ENCODE results near the gene CDC16. TPM values are rescaled to one million over a fixed set of nuclear protein-coding genes. Genes with fewer than 3 reads are reported as not detected.

Gene CDC16
- total RNA-seq, 1 experiment from 2014 or later = 61.0 TPM

GRCh38 chr13:114303700-114304327 is 69.1 kb downstream of the CDC16 start:
- H3K9me3 ChIP-seq (ENCODE audit: control insufficient read depth in 1 of 2, insufficient read depth in 1 of 2, low read depth in 1 of 2, low read length in 2 of 2) = no peaks in the 10 kb centered on the region
- H3K4me2 ChIP-seq (ENCODE audit: low read length) = no peak overlapping the region
- intact Hi-C loops (cut with micrococcal nuclease) = no loop called here
- H3K79me2 ChIP-seq (ENCODE audit: insufficient read depth, low read length) = no peaks in the 10 kb centered on the region
- no peaks in the 10 kb centered on the region for H4K20me1 ChIP-seq (ENCODE audit: insufficient read depth)
- H3K4me1 ChIP-seq (ENCODE audit: control insufficient read depth in 1 of 2, insufficient read depth in 2 of 2, low read length in 2 of 2) = no peaks in the 10 kb centered on the region
- DNase-seq (ENCODE audit: low read depth, low spot score) = no peak
- no peak overlapping the region for H2AFZ ChIP-seq (ENCODE audit: low read depth, low read length, poor library complexity, severe bottlenecking)
- H3K27me3 ChIP-seq (ENCODE audit: insufficient read depth, low read length) = no peaks in the 10 kb centered on the region
- no TSS peak for BruUV-seq (replicated peaks)
- no peak overlapping the region for H3K9ac ChIP-seq (ENCODE audit: low read length)
- no peak overlapping the region for H3K27ac ChIP-seq (ENCODE audit: low read depth, low read length)
- peaks cover 5 to 8% of the 10 kb centered on the region in 2 experiments; a peak in 1 of 4 replicates for H3K36me3 ChIP-seq (ENCODE audit: control insufficient read depth in 1 of 2, insufficient read depth in 2 of 2, low read length in 2 of 2)
- H3K4me3 ChIP-seq (replicated peaks in 1 of 2; ENCODE audit: low read depth in 1 of 2, low read length in 2 of 2) = no peak overlapping the region
- POLR2A ChIA-PET = no interaction called here
- CTCF ChIA-PET = no interaction called here
- no peaks in the 10 kb centered on the region for H3K9me2 ChIP-seq (ENCODE audit: insufficient read depth)
- TF ChIP-seq, protein P1, sequence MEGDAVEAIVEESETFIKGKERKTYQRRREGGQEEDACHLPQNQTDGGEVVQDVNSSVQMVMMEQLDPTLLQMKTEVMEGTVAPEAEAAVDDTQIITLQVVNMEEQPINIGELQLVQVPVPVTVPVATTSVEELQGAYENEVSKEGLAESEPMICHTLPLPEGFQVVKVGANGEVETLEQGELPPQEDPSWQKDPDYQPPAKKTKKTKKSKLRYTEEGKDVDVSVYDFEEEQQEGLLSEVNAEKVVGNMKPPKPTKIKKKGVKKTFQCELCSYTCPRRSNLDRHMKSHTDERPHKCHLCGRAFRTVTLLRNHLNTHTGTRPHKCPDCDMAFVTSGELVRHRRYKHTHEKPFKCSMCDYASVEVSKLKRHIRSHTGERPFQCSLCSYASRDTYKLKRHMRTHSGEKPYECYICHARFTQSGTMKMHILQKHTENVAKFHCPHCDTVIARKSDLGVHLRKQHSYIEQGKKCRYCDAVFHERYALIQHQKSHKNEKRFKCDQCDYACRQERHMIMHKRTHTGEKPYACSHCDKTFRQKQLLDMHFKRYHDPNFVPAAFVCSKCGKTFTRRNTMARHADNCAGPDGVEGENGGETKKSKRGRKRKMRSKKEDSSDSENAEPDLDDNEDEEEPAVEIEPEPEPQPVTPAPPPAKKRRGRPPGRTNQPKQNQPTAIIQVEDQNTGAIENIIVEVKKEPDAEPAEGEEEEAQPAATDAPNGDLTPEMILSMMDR (IDR thresholded peaks at IDR 0.05 in 2 of 3, conservative IDR thresholded peaks at IDR 0.05 in 1 of 3; ENCODE audit: borderline replicate concordance in 1 of 3, insufficient read depth in 1 of 3, low read depth in 2 of 3, low read length in 2 of 3) = 0 out of 6 replicates have a peak, but pooled peaks of 1 of the 3 experiments have one; percentile 5
- TF ChIP-seq EGR1 (IDR thresholded peaks at IDR 0.05; ENCODE audit: low read depth) (no peak), CEBPB (IDR thresholded peaks at IDR 0.05; ENCODE audit: low read depth) (no peak)
- RAD21 ChIA-PET (ENCODE audit: low non-redundant PET in 1 of 2, low total read pairs in 2 of 2, uncharacterized antibody in 2 of 2, unreplicated experiment in 2 of 2) = no interaction called here
- peak; percentile 65 for ATAC-seq

GRCh38 chr13:114304346-114305034 is 69.8 kb downstream of the CDC16 start:
- peaks cover 5 to 8% of the 10 kb centered on the region in 2 experiments; a peak in 1 of 4 replicates for H3K36me3 ChIP-seq (ENCODE audit: control insufficient read depth in 1 of 2, insufficient read depth in 2 of 2, low read length in 2 of 2)
- no peaks in the 10 kb centered on the region for H3K27me3 ChIP-seq (ENCODE audit: insufficient read depth, low read length)
- CTCF ChIA-PET = no interaction called here
- no peak overlapping the region for H3K4me3 ChIP-seq (replicated peaks in 1 of 2; ENCODE audit: low read depth in 1 of 2, low read length in 2 of 2)
- ATAC-seq (no peak), DNase-seq (ENCODE audit: low read depth, low spot score) (no peak)
- no peaks in the 10 kb centered on the region for H3K4me1 ChIP-seq (ENCODE audit: control insufficient read depth in 1 of 2, insufficient read depth in 2 of 2, low read length in 2 of 2)
- H3K79me2 ChIP-seq (ENCODE audit: insufficient read depth, low read length) = no peaks in the 10 kb centered on the region
- POLR2A ChIA-PET = no interaction called here
- no peaks in the 10 kb centered on the region for H4K20me1 ChIP-seq (ENCODE audit: insufficient read depth)
- RAD21 ChIA-PET (ENCODE audit: low non-redundant PET in 1 of 2, low total read pairs in 2 of 2, uncharacterized antibody in 2 of 2, unreplicated experiment in 2 of 2) = no interaction called here
- intact Hi-C loops (cut with micrococcal nuclease) = no loop called here
- H3K9me3 ChIP-seq (ENCODE audit: control insufficient read depth in 1 of 2, insufficient read depth in 1 of 2, low read depth in 1 of 2, low read length in 2 of 2) = no peaks in the 10 kb centered on the region
- H2AFZ ChIP-seq (ENCODE audit: low read depth, low read length, poor library complexity, severe bottlenecking) = no peak overlapping the region
- TF ChIP-seq, protein P2, sequence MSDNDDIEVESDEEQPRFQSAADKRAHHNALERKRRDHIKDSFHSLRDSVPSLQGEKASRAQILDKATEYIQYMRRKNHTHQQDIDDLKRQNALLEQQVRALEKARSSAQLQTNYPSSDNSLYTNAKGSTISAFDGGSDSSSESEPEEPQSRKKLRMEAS (IDR thresholded peaks at IDR 0.05) = no peak
- TF ChIP-seq EZH2 (IDR thresholded peaks at IDR 0.05) = no peak
- TF ChIP-seq POLR2A (IDR thresholded peaks at IDR 0.05; ENCODE audit: borderline replicate concordance, extremely low read depth, insufficient read depth, insufficient read length) = no peak
- TF ChIP-seq ATF3 (IDR thresholded peaks at IDR 0.05) = no peak
- no peak for TF ChIP-seq JUND (IDR thresholded peaks at IDR 0.05)
- no peak for TF ChIP-seq EGR1 (IDR thresholded peaks at IDR 0.05; ENCODE audit: low read depth)
- no peak for TF ChIP-seq EZH2phosphoT487 (IDR thresholded peaks at IDR 0.05; ENCODE audit: borderline replicate concordance)
- TF ChIP-seq CEBPB (IDR thresholded peaks at IDR 0.05; ENCODE audit: low read depth) = no peak
- no peak for TF ChIP-seq SRF (IDR thresholded peaks at IDR 0.05; ENCODE audit: low read depth)
- TF ChIP-seq ZNF274 (IDR thresholded peaks at IDR 0.05; ENCODE audit: low read depth, low read length) = no peak
- no peak for TF ChIP-seq TCF7L2 (IDR thresholded peaks at IDR 0.05; ENCODE audit: borderline replicate concordance, extremely low read depth, insufficient read depth, insufficient read length)
- TF ChIP-seq ZFX (IDR thresholded peaks at IDR 0.05) = no peak
- TF ChIP-seq, protein P3, sequence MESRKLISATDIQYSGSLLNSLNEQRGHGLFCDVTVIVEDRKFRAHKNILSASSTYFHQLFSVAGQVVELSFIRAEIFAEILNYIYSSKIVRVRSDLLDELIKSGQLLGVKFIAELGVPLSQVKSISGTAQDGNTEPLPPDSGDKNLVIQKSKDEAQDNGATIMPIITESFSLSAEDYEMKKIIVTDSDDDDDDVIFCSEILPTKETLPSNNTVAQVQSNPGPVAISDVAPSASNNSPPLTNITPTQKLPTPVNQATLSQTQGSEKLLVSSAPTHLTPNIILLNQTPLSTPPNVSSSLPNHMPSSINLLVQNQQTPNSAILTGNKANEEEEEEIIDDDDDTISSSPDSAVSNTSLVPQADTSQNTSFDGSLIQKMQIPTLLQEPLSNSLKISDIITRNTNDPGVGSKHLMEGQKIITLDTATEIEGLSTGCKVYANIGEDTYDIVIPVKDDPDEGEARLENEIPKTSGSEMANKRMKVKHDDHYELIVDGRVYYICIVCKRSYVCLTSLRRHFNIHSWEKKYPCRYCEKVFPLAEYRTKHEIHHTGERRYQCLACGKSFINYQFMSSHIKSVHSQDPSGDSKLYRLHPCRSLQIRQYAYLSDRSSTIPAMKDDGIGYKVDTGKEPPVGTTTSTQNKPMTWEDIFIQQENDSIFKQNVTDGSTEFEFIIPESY (IDR thresholded peaks at IDR 0.05; ENCODE audit: extremely low read depth, insufficient replicate concordance, low read length) = no peak
- no peak overlapping the region for H3K9ac ChIP-seq (ENCODE audit: low read length)
- H3K27ac ChIP-seq (ENCODE audit: low read depth, low read length) = no peak overlapping the region
- no peak overlapping the region for H3K4me2 ChIP-seq (ENCODE audit: low read length)
- H3K9me2 ChIP-seq (ENCODE audit: insufficient read depth) = no peaks in the 10 kb centered on the region
- BruUV-seq (replicated peaks) = no TSS peak
